GM12878 (cell line): ENCODE measurements around the gene ZMYND10.

ENCODE experiments used
- ETV6 ChIP-seq, 2 experiments: fragments of 450-650 bp in 1 of 2; IDR thresholded peaks in 1 of 2; conservative IDR thresholded peaks in 1 of 2; 2 replicates each; pipeline ENCODE4 v1.6.1; 2014; ENCODE audit warnings: antibody characterized with exemption in 1 of 2, borderline replicate concordance in 1 of 2, low read depth in 1 of 2, mild to moderate bottlenecking in 1 of 2, moderate library complexity in 1 of 2
- JUND ChIP-seq: IDR thresholded peaks from 2 replicates; pipeline ENCODE4 v1.6.1; 2012; ENCODE audit warnings: low read depth, mild to moderate bottlenecking, low read length, improper control_type of control experiment, moderate library complexity
- MAX ChIP-seq: IDR thresholded peaks from 2 replicates; pipeline ENCODE4 v1.6.1; 2012; ENCODE audit warnings: low read depth, low read length, improper control_type of control experiment
- NFXL1 ChIP-seq: fragments of 450-650 bp; IDR thresholded peaks from 2 replicates; pipeline ENCODE4 v1.6.1; 2017; ENCODE audit warnings: antibody characterized with exemption, mild to moderate bottlenecking, borderline replicate concordance
- NFYA ChIP-seq: IDR thresholded peaks from 2 replicates; pipeline ENCODE4 v1.6.1; 2011; ENCODE audit warnings: low read depth, mild to moderate bottlenecking, low read length, improper control_type of control experiment, borderline replicate concordance
- NR2C2 ChIP-seq: IDR thresholded peaks from 2 replicates; pipeline ENCODE4 v1.6.1; 2011; ENCODE audit warnings: borderline replicate concordance, low read depth; ENCODE audit not compliant: control insufficient read depth, insufficient read length
- POLR2A ChIP-seq: IDR thresholded peaks from 2 replicates; pipeline ENCODE4 v1.6.1; 2011; ENCODE audit warnings: low read depth, mild to moderate bottlenecking, low read length
- RBBP5 ChIP-seq: fragments of 200-600 bp; sonication (generic); conservative IDR thresholded peaks from 2 replicates; pipeline ENCODE4 v1.6.1; 2016
- RELA ChIP-seq: fragments of 450-650 bp; IDR thresholded peaks from 2 replicates; pipeline ENCODE4 v1.8.0; 2014; ENCODE audit warnings: borderline replicate concordance; ENCODE audit not compliant: partially characterized antibody
- RFX5 ChIP-seq: IDR thresholded peaks from 2 replicates; pipeline ENCODE4 v1.6.1; 2011; ENCODE audit warnings: low read depth, low read length, improper control_type of control experiment
- ZNF274 ChIP-seq: IDR thresholded peaks from one replicate; pipeline ENCODE4 v1.8.0; 2011; ENCODE audit not compliant: insufficient read length, insufficient read depth
- TF ChIP-seq, protein P1 (sequence below): IDR thresholded peaks from 2 replicates; pipeline ENCODE4 v1.6.1; 2012; ENCODE audit warnings: mild to moderate bottlenecking, low read depth, low read length
- TF ChIP-seq, protein P2 (sequence below), 3 experiments: IDR thresholded peaks in 2 of 3; conservative IDR thresholded peaks in 1 of 3; 2 replicates each; pipeline ENCODE4 v1.5.1; 2011; ENCODE audit warnings: low read depth in 3 of 3, low read length in 3 of 3, mild to moderate bottlenecking in 3 of 3, control low read depth in 2 of 3, moderate library complexity in 2 of 3, inconsistent platforms in 1 of 3, mixed read lengths in 1 of 3; ENCODE audit not compliant: control insufficient read depth in 2 of 3, insufficient read depth in 1 of 3; ENCODE audit errors: extremely low read depth in 1 of 3

- TF ChIP-seq MAX (no peak), RELA (no peak), NR2C2 (no peak), NFXL1 (no peak), RFX5 (no peak), ZNF274 (no peak), POLR2A (no peak), RBBP5 (no peak), JUND (no peak), NFYA (no peak), ETV6 (conservative IDR thresholded peaks at IDR 0.05 in 1 of 2, IDR thresholded peaks at IDR 0.05 in 1 of 2; ENCODE audit: borderline replicate concordance in 1 of 2, low read depth in 1 of 2) (no peak)
- TF ChIP-seq, protein P1, sequence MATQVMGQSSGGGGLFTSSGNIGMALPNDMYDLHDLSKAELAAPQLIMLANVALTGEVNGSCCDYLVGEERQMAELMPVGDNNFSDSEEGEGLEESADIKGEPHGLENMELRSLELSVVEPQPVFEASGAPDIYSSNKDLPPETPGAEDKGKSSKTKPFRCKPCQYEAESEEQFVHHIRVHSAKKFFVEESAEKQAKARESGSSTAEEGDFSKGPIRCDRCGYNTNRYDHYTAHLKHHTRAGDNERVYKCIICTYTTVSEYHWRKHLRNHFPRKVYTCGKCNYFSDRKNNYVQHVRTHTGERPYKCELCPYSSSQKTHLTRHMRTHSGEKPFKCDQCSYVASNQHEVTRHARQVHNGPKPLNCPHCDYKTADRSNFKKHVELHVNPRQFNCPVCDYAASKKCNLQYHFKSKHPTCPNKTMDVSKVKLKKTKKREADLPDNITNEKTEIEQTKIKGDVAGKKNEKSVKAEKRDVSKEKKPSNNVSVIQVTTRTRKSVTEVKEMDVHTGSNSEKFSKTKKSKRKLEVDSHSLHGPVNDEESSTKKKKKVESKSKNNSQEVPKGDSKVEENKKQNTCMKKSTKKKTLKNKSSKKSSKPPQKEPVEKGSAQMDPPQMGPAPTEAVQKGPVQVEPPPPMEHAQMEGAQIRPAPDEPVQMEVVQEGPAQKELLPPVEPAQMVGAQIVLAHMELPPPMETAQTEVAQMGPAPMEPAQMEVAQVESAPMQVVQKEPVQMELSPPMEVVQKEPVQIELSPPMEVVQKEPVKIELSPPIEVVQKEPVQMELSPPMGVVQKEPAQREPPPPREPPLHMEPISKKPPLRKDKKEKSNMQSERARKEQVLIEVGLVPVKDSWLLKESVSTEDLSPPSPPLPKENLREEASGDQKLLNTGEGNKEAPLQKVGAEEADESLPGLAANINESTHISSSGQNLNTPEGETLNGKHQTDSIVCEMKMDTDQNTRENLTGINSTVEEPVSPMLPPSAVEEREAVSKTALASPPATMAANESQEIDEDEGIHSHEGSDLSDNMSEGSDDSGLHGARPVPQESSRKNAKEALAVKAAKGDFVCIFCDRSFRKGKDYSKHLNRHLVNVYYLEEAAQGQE: no peak
- TF ChIP-seq, protein P2, sequence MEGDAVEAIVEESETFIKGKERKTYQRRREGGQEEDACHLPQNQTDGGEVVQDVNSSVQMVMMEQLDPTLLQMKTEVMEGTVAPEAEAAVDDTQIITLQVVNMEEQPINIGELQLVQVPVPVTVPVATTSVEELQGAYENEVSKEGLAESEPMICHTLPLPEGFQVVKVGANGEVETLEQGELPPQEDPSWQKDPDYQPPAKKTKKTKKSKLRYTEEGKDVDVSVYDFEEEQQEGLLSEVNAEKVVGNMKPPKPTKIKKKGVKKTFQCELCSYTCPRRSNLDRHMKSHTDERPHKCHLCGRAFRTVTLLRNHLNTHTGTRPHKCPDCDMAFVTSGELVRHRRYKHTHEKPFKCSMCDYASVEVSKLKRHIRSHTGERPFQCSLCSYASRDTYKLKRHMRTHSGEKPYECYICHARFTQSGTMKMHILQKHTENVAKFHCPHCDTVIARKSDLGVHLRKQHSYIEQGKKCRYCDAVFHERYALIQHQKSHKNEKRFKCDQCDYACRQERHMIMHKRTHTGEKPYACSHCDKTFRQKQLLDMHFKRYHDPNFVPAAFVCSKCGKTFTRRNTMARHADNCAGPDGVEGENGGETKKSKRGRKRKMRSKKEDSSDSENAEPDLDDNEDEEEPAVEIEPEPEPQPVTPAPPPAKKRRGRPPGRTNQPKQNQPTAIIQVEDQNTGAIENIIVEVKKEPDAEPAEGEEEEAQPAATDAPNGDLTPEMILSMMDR (IDR thresholded peaks at IDR 0.05 in 2 of 3, conservative IDR thresholded peaks at IDR 0.05 in 1 of 3; ENCODE audit: control insufficient read depth in 2 of 3, extremely low read depth in 1 of 3, insufficient read depth in 1 of 3, low read depth in 3 of 3, low read length in 3 of 3): no peak
These were observed 19.1 kb upstream of the ZMYND10 start for GRCh38 chr3:50364573-50365079.
